ENCODE data around the gene KRTAP4-2.
"Not testable (repeated sequence)": the region's sequence is repeated elsewhere in the genome, so short reads cannot be mapped to it uniquely, and the experiment has no call there.

Gene KRTAP4-2

GRCh38 chr17:41145261-41145660, 32.8 kb downstream of the KRTAP4-2 start:
- Histone ChIP-seq H3K27me3 (peaks cover 9% of the 10 kb centered on the region), H3K4me1 (ENCODE audit: control insufficient read depth in 1 of 2, insufficient read depth in 1 of 2, low read depth in 1 of 2, low read length in 1 of 2) (no peaks in the 10 kb centered on the region), H3K36me3 (no peaks in the 10 kb centered on the region), H3K9me3 (no peaks in the 10 kb centered on the region), H3K4me3 (ENCODE audit: low read depth in 1 of 2, low read length in 1 of 2) (no peak overlapping the region), H3K27ac (no peak overlapping the region)
- TF ChIP-seq CTCF (IDR thresholded peaks at IDR 0.05): no peak

- TF ChIP-seq CTCF (IDR thresholded peaks at IDR 0.05): no peak
- no peak overlapping the region for H3K27ac ChIP-seq
- no peak overlapping the region for H3K4me3 ChIP-seq (ENCODE audit: low read depth in 1 of 2, low read length in 1 of 2)
- no peaks in the 10 kb centered on the region for H3K9me3 ChIP-seq
- H3K27me3 ChIP-seq: peaks cover 8% of the 10 kb centered on the region
- H3K4me1 ChIP-seq (ENCODE audit: control insufficient read depth in 1 of 2, insufficient read depth in 1 of 2, low read depth in 1 of 2, low read length in 1 of 2): no peaks in the 10 kb centered on the region
- no peaks in the 10 kb centered on the region for H3K36me3 ChIP-seq
Measured at GRCh38 chr17:41144846-41145245, 33.2 kb downstream of the KRTAP4-2 start.

- Histone ChIP-seq H3K9me3 (no peaks in the 10 kb centered on the region), H3K27ac (no peak overlapping the region), H3K4me1 (ENCODE audit: control insufficient read depth in 1 of 2, insufficient read depth in 1 of 2, low read depth in 1 of 2, low read length in 1 of 2) (no peaks in the 10 kb centered on the region), H3K36me3 (no peaks in the 10 kb centered on the region), H3K4me3 (ENCODE audit: low read depth in 1 of 2, low read length in 1 of 2) (no peak overlapping the region), H3K27me3 (no peaks in the 10 kb centered on the region)
- no peak for TF ChIP-seq CTCF (IDR thresholded peaks at IDR 0.05)
Measured at GRCh38 chr17:41141361-41141760, 36.7 kb downstream of the KRTAP4-2 start.

- Histone ChIP-seq H3K27ac (no peak within 1 kb of the TSS), H3K9me3 (no peaks in the 10 kb centered on the region), H3K4me1 (ENCODE audit: control insufficient read depth in 1 of 2, insufficient read depth in 1 of 2, low read depth in 1 of 2, low read length in 1 of 2) (no peaks in the 10 kb centered on the region), H3K4me3 (ENCODE audit: low read depth in 1 of 2, low read length in 1 of 2) (no peak within 1 kb of the TSS), H3K36me3 (no peaks in the 10 kb centered on the region), H3K27me3 (no peaks in the 10 kb centered on the region)
- no peak for TF ChIP-seq CTCF (IDR thresholded peaks at IDR 0.05)
Measured at GRCh38 chr17:41140360-41141131, 37.5 kb downstream of the KRTAP4-2 start, which contains the start of gene KRTAP4-6. TSS of gene KRTAP4-6 (minus strand) at chr17:41140544. CDS start at chr17:41140487, 57 bp downstream.

- not testable (repeated sequence) for H3K9me3 ChIP-seq; H3K4me3 ChIP-seq (ENCODE audit: low read depth in 1 of 2, low read length in 1 of 2); H3K4me1 ChIP-seq (ENCODE audit: control insufficient read depth in 1 of 2, insufficient read depth in 1 of 2, low read depth in 1 of 2, low read length in 1 of 2); H3K27me3 ChIP-seq; H3K36me3 ChIP-seq; H3K27ac ChIP-seq
Measured at GRCh38 chr17:41139865-41140264, 38.2 kb downstream of the KRTAP4-2 start.

GRCh38 chr17:41133880-41134735, 43.9 kb downstream of the KRTAP4-2 start:
- Histone ChIP-seq H3K27me3 (no peaks in the 10 kb centered on the region), H3K27ac (no peak overlapping the region), H3K4me1 (ENCODE audit: control insufficient read depth in 1 of 2, insufficient read depth in 1 of 2, low read depth in 1 of 2, low read length in 1 of 2) (no peaks in the 10 kb centered on the region), H3K9me3 (no peaks in the 10 kb centered on the region), H3K4me3 (ENCODE audit: low read depth in 1 of 2, low read length in 1 of 2) (no peak overlapping the region), H3K36me3 (no peaks in the 10 kb centered on the region)
- TF ChIP-seq CTCF (IDR thresholded peaks at IDR 0.05): no peak
